ENCODE measurements around the gene RBM48. TPM values are rescaled to one million over a fixed set of nuclear protein-coding genes. Genes with fewer than 3 reads are reported as not detected.

The RBM48 gene
- total RNA-seq, 2 experiments from 2014 or later: 11.3 to 12.9 TPM

DNA sequence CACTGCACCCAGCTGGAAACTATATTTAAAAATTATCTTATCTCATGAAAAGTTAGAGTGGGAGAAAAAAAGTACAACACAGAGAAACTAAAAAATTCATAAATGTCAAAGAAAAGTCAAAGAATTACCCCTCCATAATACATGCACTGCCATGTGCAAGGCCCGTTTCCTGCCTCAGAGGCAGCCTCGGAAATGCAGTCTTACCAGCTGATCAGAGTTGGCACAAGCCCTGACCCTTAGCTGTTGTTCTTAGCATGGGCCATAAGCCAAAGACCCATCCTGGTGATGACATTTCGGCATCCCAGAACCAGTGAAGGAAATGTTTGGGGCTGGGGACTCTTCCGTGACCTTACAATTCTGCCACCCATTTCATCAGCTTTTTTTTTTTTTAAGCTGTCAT lies 21.6 kb downstream of the RBM48 start:
- Mint-ChIP-seq H3K4me1 (ENCODE audit: low read depth) (no peaks in the 10 kb centered on the region), H3K4me3 (no peak overlapping the region), H3K27me3 (ENCODE audit: low read depth) (no peaks in the 10 kb centered on the region), H3K9me3 (no peaks in the 10 kb centered on the region), H3K36me3 (ENCODE audit: low read depth) (no peaks in the 10 kb centered on the region), H3K27ac (no peak overlapping the region)
- no peak for DNase-seq
- CTCF ChIA-PET: no interaction called here
- intact Hi-C loops (cut with micrococcal nuclease): no loop called here

- Mint-ChIP-seq H3K4me3 (no peak overlapping the region), H3K4me1 (ENCODE audit: low read depth) (no peaks in the 10 kb centered on the region), H3K9me3 (no peaks in the 10 kb centered on the region), H3K27ac (no peak overlapping the region), H3K27me3 (ENCODE audit: low read depth) (no peaks in the 10 kb centered on the region), H3K36me3 (ENCODE audit: low read depth) (no peaks in the 10 kb centered on the region)
- no peak for DNase-seq
- intact Hi-C loops (cut with micrococcal nuclease): no loop called here
- CTCF ChIA-PET: interaction anchor here (1.0 kb wide), 1 partner anchor 53 kb away, joined by 3 read pairs; no protein-coding TSS in a partner anchor
These were observed 28.7 kb downstream of the RBM48 start for GRCh38 chr7:92557249-92557648.

DNA sequence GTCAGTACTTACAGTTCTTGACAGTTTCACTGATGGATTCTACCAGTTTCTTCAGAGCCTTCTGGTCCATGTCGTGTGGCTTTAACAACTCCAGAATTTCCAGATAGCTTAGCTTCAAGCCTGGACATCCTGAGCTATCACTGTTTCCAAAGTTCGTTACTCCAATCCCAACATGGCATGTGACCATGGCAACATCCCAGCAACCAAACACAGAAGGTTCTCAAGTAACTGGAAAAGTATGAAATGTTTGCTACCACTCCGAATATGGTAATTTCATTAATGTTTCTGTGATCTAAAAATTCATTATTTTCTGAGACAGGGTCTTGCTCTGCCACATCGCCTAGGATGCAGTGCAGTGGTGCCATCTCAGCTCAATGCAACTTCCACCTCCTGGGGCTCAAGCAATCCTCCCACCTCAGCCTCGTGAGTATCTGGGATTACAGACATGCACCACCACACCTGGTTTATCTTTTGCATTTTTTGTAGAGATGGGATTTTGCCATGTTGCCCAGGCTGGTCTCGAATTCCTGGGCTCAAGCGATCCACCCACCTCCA lies 29.3 kb downstream of the RBM48 start:
- DNase-seq: no peak
- H3K4me3 Mint-ChIP-seq: no peak overlapping the region
- CTCF ChIA-PET: interaction anchor here (0.6 kb wide), 1 partner anchor 36 kb away, joined by 5 read pairs; no protein-coding TSS in a partner anchor
- H3K27ac Mint-ChIP-seq: no peak overlapping the region
- no peaks in the 10 kb centered on the region for H3K4me1 Mint-ChIP-seq (ENCODE audit: low read depth)
- peaks cover 1% of the 10 kb centered on the region for H3K36me3 Mint-ChIP-seq (ENCODE audit: low read depth)
- H3K27me3 Mint-ChIP-seq (ENCODE audit: low read depth): no peaks in the 10 kb centered on the region
- intact Hi-C loops (cut with micrococcal nuclease): no loop called here
- no peaks in the 10 kb centered on the region for H3K9me3 Mint-ChIP-seq

GRCh38 chr7:92560602-92561001 lies 32.0 kb downstream of the RBM48 start:
- no peak for DNase-seq
- intact Hi-C loops (cut with micrococcal nuclease): no loop called here
- Mint-ChIP-seq H3K36me3 (ENCODE audit: low read depth) (peaks cover 3% of the 10 kb centered on the region), H3K27ac (no peak overlapping the region), H3K4me3 (no peak overlapping the region), H3K27me3 (ENCODE audit: low read depth) (no peaks in the 10 kb centered on the region), H3K4me1 (ENCODE audit: low read depth) (no peaks in the 10 kb centered on the region), H3K9me3 (no peaks in the 10 kb centered on the region)
- CTCF ChIA-PET: no interaction called here

- peak overlapping the region; percentile 21 for H3K27ac Mint-ChIP-seq
These were observed 34.8 kb downstream of the RBM48 start for GRCh38 chr7:92563345-92563744.

DNA sequence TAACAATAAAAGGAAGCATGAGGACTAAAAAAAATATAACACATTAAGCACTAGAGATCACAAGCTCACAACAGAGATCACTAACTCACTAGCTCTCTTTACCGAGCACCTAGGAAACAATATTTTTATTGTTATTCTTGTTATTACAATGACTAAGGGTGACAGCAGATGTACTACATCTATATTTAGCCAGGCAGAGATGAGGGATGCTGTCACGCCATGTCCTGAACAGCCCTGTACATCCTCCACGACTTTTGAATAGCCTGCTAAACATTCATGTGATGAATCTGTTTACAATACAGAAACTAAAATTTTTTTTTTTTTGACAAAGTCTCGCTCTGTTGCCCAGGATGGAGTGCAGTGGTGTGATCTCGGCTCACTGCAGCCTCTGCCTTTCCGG lies 38.9 kb downstream of the RBM48 start:
- Mint-ChIP-seq H3K36me3 (ENCODE audit: low read depth) (peaks cover 11% of the 10 kb centered on the region), H3K4me3 (no peak overlapping the region), H3K27ac (no peak overlapping the region), H3K27me3 (ENCODE audit: low read depth) (no peaks in the 10 kb centered on the region), H3K9me3 (no peaks in the 10 kb centered on the region), H3K4me1 (ENCODE audit: low read depth) (no peaks in the 10 kb centered on the region)
- DNase-seq: no peak
- CTCF ChIA-PET: interaction anchor here (0.7 to 1.5 kb wide), 2 partner anchors 9 to 23 kb away, joined by 3 to 6 read pairs; partner anchors contain the start of gene FAM133B
- intact Hi-C loops (cut with micrococcal nuclease): no loop called here

More at GRCh38 chr7:92563345-92563744, 34.8 kb downstream of the RBM48 start:
- no peaks in the 10 kb centered on the region for H3K9me3 Mint-ChIP-seq
- CTCF ChIA-PET: no interaction called here
- H3K4me3 Mint-ChIP-seq: no peak overlapping the region
- no peak for DNase-seq
- H3K4me1 Mint-ChIP-seq (ENCODE audit: low read depth): no peaks in the 10 kb centered on the region
- H3K36me3 Mint-ChIP-seq (ENCODE audit: low read depth): peaks cover 7% of the 10 kb centered on the region
- H3K27me3 Mint-ChIP-seq (ENCODE audit: low read depth): no peaks in the 10 kb centered on the region
- intact Hi-C loops (cut with micrococcal nuclease): no loop called here

GRCh38 chr7:92569137-92569536 lies 40.5 kb downstream of the RBM48 start:
- DNase-seq: no peak
- H3K4me3 Mint-ChIP-seq: no peak overlapping the region
- H3K27ac Mint-ChIP-seq: peak overlapping the region; percentile 48
- H3K27me3 Mint-ChIP-seq (ENCODE audit: low read depth): no peaks in the 10 kb centered on the region
- CTCF ChIA-PET: no interaction called here
- peaks cover 12% of the 10 kb centered on the region for H3K36me3 Mint-ChIP-seq (ENCODE audit: low read depth)
- intact Hi-C loops (cut with micrococcal nuclease): no loop called here
- peaks cover under 1% of the 10 kb centered on the region for H3K4me1 Mint-ChIP-seq (ENCODE audit: low read depth)
- no peaks in the 10 kb centered on the region for H3K9me3 Mint-ChIP-seq

- no peaks in the 10 kb centered on the region for H3K27me3 Mint-ChIP-seq (ENCODE audit: low read depth)
- H3K4me3 Mint-ChIP-seq: no peak overlapping the region
- H3K36me3 Mint-ChIP-seq (ENCODE audit: low read depth): peaks cover 27% of the 10 kb centered on the region
- no peaks in the 10 kb centered on the region for H3K9me3 Mint-ChIP-seq
- CTCF ChIA-PET: interaction anchor here (0.5 kb wide), 1 partner anchor 9 kb away, joined by 3 read pairs; no protein-coding TSS in a partner anchor
- H3K27ac Mint-ChIP-seq: no peak overlapping the region
- peaks cover 2% of the 10 kb centered on the region for H3K4me1 Mint-ChIP-seq (ENCODE audit: low read depth)
- intact Hi-C loops (cut with micrococcal nuclease): no loop called here
- no peak for DNase-seq
These were observed 47.7 kb downstream of the RBM48 start for GRCh38 chr7:92576296-92576695.

DNA sequence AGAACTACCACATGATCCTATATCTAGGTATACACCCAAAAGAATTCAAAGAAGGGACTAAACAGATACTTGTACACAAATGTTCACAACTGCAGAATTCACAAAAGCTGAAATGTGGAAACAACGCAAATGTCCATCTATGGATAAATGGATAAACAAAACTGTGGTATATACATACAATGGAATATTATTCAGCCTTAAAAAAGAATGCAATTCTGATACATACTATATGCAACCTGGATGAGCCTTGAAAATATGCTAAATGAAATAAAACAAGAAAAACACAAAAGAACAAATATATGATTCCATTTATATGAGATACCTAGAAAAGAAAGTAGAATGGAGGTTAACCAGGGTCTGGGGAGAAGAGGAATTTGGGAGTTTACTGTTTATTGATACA lies 54.4 kb downstream of the RBM48 start:
- CTCF ChIA-PET: no interaction called here
- intact Hi-C loops (cut with micrococcal nuclease): no loop called here

DNA sequence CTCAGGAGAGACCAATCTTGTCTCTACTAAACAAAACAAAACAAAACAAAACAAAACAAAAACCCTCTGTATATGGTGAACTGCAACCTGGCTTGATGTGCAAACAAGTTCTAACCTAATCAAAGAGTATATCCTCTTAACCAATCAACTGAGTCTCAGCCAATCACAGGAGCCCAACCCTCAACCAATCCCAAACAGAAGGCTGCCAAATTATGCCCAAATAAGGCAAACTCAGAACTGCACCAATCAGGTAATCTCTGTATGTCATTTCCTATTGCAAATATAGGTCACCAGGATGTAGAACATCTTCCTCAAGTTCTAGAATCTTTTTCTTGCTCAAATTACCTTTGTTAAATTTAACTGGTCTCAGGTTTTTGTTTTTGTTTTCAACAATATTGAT lies 56.4 kb downstream of the RBM48 start:
- Mint-ChIP-seq H3K36me3 (ENCODE audit: low read depth) (peaks cover 35% of the 10 kb centered on the region), H3K27me3 (ENCODE audit: low read depth) (no peaks in the 10 kb centered on the region), H3K4me3 (peak overlapping the region; percentile 6), H3K9me3 (peaks cover 2% of the 10 kb centered on the region), H3K4me1 (ENCODE audit: low read depth) (peaks cover 57% of the 10 kb centered on the region), H3K27ac (peak overlapping the region; percentile 72)
- DNase-seq: peak; percentile 22
- intact Hi-C loops (cut with micrococcal nuclease): loop anchor here (5.0 kb wide), 2 partner anchors 453 to 643 kb away; partner anchors contain the start of genes AKAP9 and CYP51A1
- CTCF ChIA-PET: interaction anchor here (1.0 to 1.2 kb wide), 2 partner anchors 21 to 56 kb away, joined by 3 read pairs; partner anchors contain the start of gene RBM48

More for the DNA sequence above, 54.4 kb downstream of the RBM48 start:
- Mint-ChIP-seq H3K27me3 (ENCODE audit: low read depth) (no peaks in the 10 kb centered on the region), H3K4me3 (no peak overlapping the region), H3K27ac (peak overlapping the region; percentile 56), H3K9me3 (peaks cover 2% of the 10 kb centered on the region), H3K36me3 (ENCODE audit: low read depth) (peaks cover 29% of the 10 kb centered on the region), H3K4me1 (ENCODE audit: low read depth) (peaks cover 42% of the 10 kb centered on the region)
- no peak for DNase-seq

DNA sequence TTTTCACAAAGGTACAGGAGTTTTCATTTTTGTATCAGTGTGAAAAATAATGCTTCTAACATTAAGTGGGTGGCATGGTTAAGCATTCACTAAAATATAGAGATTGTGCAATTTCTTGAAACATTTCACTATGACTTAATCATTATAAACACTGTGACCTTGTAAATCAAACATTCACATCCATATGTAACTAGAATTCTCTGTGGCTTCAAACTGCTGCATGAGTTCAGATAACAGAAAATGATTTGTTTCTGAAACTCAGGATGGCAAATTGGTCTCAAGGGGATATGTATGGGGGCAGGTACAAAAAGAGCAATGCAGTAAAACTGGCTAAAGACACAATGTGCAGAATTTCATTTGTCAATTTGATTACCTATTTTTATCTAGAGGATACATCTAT lies 57.8 kb downstream of the RBM48 start:
- H3K4me1 Mint-ChIP-seq (ENCODE audit: low read depth): peaks cover 62% of the 10 kb centered on the region
- peaks cover 2% of the 10 kb centered on the region for H3K9me3 Mint-ChIP-seq
- intact Hi-C loops (cut with micrococcal nuclease): loop anchor here (5.0 kb wide), 2 partner anchors 454 to 644 kb away; partner anchors contain the start of genes AKAP9 and CYP51A1
- H3K27me3 Mint-ChIP-seq (ENCODE audit: low read depth): peaks cover 3% of the 10 kb centered on the region
- H3K27ac Mint-ChIP-seq: peak overlapping the region; percentile 70
- no peak for DNase-seq
- CTCF ChIA-PET: no interaction called here
- peak overlapping the region; percentile 14 for H3K4me3 Mint-ChIP-seq
- peaks cover 30% of the 10 kb centered on the region for H3K36me3 Mint-ChIP-seq (ENCODE audit: low read depth)

GRCh38 chr7:92586841-92587240 lies 58.2 kb downstream of the RBM48 start:
- H3K9me3 Mint-ChIP-seq: peaks cover 2% of the 10 kb centered on the region
- no peak overlapping the region for H3K4me3 Mint-ChIP-seq
- peak overlapping the region; percentile 70 for H3K27ac Mint-ChIP-seq
- H3K36me3 Mint-ChIP-seq (ENCODE audit: low read depth): peaks cover 29% of the 10 kb centered on the region
- CTCF ChIA-PET: no interaction called here
- no peak for DNase-seq
- H3K27me3 Mint-ChIP-seq (ENCODE audit: low read depth): peaks cover 3% of the 10 kb centered on the region
- H3K4me1 Mint-ChIP-seq (ENCODE audit: low read depth): peaks cover 62% of the 10 kb centered on the region
- intact Hi-C loops (cut with micrococcal nuclease): loop anchor here (5.0 kb wide), 2 partner anchors 455 to 645 kb away; partner anchors contain the start of genes AKAP9 and CYP51A1

All from activated naive CD4-positive, alpha-beta T cell treated with anti-CD3 and anti-CD28 coated beads for 36 hours (primary cell).